Measurements from ENCODE around the gene ADAMTSL1.

The ADAMTSL1 gene

DNA sequence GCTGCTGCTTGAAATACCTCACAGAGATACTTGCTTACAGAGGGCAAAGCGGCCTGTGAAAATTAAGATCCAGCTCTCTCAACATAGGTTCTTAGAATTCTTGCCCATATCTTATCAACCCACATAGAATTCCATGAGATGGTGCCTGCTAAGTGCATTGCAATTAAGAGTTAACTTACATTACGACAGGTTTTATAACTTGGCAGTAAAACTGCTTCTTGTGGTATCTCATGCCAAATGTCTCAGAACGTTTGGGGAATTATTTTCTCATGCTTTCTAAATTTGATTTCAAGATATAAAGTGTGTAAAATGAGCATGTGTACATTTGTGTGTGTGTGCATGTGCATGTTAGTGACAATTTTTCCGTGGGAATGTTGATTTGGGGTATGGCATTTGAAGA is 297.8 kb downstream of the ADAMTSL1 start:
- H3K9ac ChIP-seq, result no peak overlapping the region
- no peak overlapping the region for H3K4me3 ChIP-seq
- peaks cover 4% of the 10 kb centered on the region for H3K9me3 ChIP-seq
- no peaks in the 10 kb centered on the region for H3K27me3 ChIP-seq
- no peak overlapping the region for H3K27ac ChIP-seq
- no peaks in the 10 kb centered on the region for H3K4me1 ChIP-seq
- no peak overlapping the region for H3K4me2 ChIP-seq
- H4K20me1 ChIP-seq, result no peaks in the 10 kb centered on the region
- TF ChIP-seq Cebpa-rat (IDR thresholded peaks at IDR 0.05), result no peak
- no peaks in the 10 kb centered on the region for H3K36me3 ChIP-seq

- H3K27ac ChIP-seq, result no peak overlapping the region
- H4K20me1 ChIP-seq, result no peaks in the 10 kb centered on the region
- no peak overlapping the region for H3K4me3 ChIP-seq
- H3K36me3 ChIP-seq, result no peaks in the 10 kb centered on the region
- H3K4me2 ChIP-seq, result no peak overlapping the region
- H3K9ac ChIP-seq, result no peak overlapping the region
- no peaks in the 10 kb centered on the region for H3K27me3 ChIP-seq
- no peak for TF ChIP-seq Cebpa-rat (IDR thresholded peaks at IDR 0.05)
- no peaks in the 10 kb centered on the region for H3K4me1 ChIP-seq
- peaks cover 15% of the 10 kb centered on the region for H3K9me3 ChIP-seq
Measured at GRCh38 chr9:18775241-18775640, 301.3 kb downstream of the ADAMTSL1 start.

GRCh38 chr9:18775930-18776329 is 302.0 kb downstream of the ADAMTSL1 start:
- Histone ChIP-seq H3K36me3 (no peaks in the 10 kb centered on the region), H3K27me3 (no peaks in the 10 kb centered on the region), H3K9ac (no peak overlapping the region), H3K4me2 (no peak overlapping the region), H3K27ac (no peak overlapping the region), H4K20me1 (no peaks in the 10 kb centered on the region), H3K4me1 (no peaks in the 10 kb centered on the region), H3K4me3 (no peak overlapping the region), H3K9me3 (peaks cover 15% of the 10 kb centered on the region)
- TF ChIP-seq Cebpa-rat (IDR thresholded peaks at IDR 0.05), result no peak

GRCh38 chr9:18776836-18777820 is 303.2 kb downstream of the ADAMTSL1 start:
- Histone ChIP-seq H3K27ac (no peak overlapping the region), H3K4me1 (no peaks in the 10 kb centered on the region), H3K4me2 (no peak overlapping the region), H4K20me1 (no peaks in the 10 kb centered on the region), H3K9ac (no peak overlapping the region), H3K9me3 (peaks cover 15% of the 10 kb centered on the region), H3K36me3 (no peaks in the 10 kb centered on the region), H3K27me3 (no peaks in the 10 kb centered on the region), H3K4me3 (no peak overlapping the region)
- no peak for TF ChIP-seq Cebpa-rat (IDR thresholded peaks at IDR 0.05)

DNA sequence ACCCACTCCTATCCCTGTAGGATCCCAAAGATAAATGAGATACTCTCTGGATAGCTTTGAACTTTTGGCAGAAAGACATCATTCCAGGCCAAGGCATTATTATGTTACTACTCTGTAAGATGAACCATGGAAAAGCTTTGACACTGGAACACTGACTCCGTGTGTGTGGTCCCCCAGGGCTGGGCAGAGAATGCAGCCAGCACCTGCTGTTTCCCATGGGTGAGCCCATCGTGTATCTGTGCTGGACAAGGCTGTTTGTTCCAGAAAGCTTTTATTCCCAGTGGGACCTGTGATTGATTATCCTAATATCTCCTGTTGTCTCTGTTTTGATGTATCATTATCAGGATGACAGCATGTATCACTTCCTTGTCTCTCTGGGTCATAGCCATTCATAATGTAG is 304.2 kb downstream of the ADAMTSL1 start:
- TF ChIP-seq Cebpa-rat (IDR thresholded peaks at IDR 0.05), result no peak
- no peak overlapping the region for H3K27ac ChIP-seq

DNA sequence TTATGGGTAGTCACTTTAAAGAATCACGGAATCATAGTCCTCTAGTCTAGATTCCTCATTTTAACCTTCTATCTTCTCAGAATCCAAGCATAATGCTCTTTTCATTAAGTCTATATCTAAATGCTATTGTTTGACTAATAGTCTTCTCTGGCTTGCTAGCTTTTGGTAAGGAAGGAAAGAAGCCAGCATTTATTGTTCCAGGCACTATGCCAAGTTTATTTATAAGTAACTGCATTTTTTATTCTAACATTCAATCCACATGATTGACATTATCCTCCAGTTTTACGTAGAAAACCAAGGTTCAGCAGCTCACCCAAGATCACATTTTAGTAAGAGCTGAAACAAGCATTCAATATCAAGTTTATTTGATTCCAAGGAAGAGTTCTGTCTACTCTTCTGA is 304.9 kb downstream of the ADAMTSL1 start:
- Histone ChIP-seq H3K4me1 (no peaks in the 10 kb centered on the region), H3K27ac (no peak overlapping the region), H4K20me1 (no peaks in the 10 kb centered on the region), H3K9me3 (peaks cover 15% of the 10 kb centered on the region), H3K36me3 (no peaks in the 10 kb centered on the region), H3K9ac (no peak overlapping the region), H3K4me3 (no peak overlapping the region), H3K27me3 (no peaks in the 10 kb centered on the region), H3K4me2 (no peak overlapping the region)
- TF ChIP-seq Cebpa-rat (IDR thresholded peaks at IDR 0.05), result no peak

More for the DNA sequence above, 304.2 kb downstream of the ADAMTSL1 start:
- Histone ChIP-seq H3K9me3 (peaks cover 15% of the 10 kb centered on the region), H3K36me3 (no peaks in the 10 kb centered on the region), H3K27me3 (no peaks in the 10 kb centered on the region), H4K20me1 (no peaks in the 10 kb centered on the region), H3K4me2 (no peak overlapping the region), H3K4me3 (no peak overlapping the region), H3K9ac (no peak overlapping the region), H3K4me1 (no peaks in the 10 kb centered on the region)

GRCh38 chr9:18783909-18784308 is 310.0 kb downstream of the ADAMTSL1 start:
- H3K27ac ChIP-seq, result no peak overlapping the region
- no peaks in the 10 kb centered on the region for H4K20me1 ChIP-seq
- H3K9ac ChIP-seq, result no peak overlapping the region
- no peaks in the 10 kb centered on the region for H3K36me3 ChIP-seq
- H3K4me2 ChIP-seq, result no peak overlapping the region
- no peaks in the 10 kb centered on the region for H3K27me3 ChIP-seq
- TF ChIP-seq Cebpa-rat (IDR thresholded peaks at IDR 0.05), result no peak
- H3K4me3 ChIP-seq, result no peak overlapping the region
- H3K4me1 ChIP-seq, result no peaks in the 10 kb centered on the region
- H3K9me3 ChIP-seq, result no peaks in the 10 kb centered on the region

GRCh38 chr9:18785604-18786003 is 311.7 kb downstream of the ADAMTSL1 start:
- Histone ChIP-seq H3K9me3 (no peaks in the 10 kb centered on the region), H3K9ac (no peak overlapping the region), H3K27me3 (no peaks in the 10 kb centered on the region), H3K4me3 (no peak overlapping the region), H3K4me2 (no peak overlapping the region), H3K4me1 (no peaks in the 10 kb centered on the region), H3K36me3 (no peaks in the 10 kb centered on the region), H4K20me1 (no peaks in the 10 kb centered on the region), H3K27ac (no peak overlapping the region)
- TF ChIP-seq Cebpa-rat (IDR thresholded peaks at IDR 0.05), result no peak

GRCh38 chr9:18786196-18786595 is 312.2 kb downstream of the ADAMTSL1 start:
- Histone ChIP-seq H3K27me3 (no peaks in the 10 kb centered on the region), H3K4me1 (no peaks in the 10 kb centered on the region), H3K27ac (no peak overlapping the region), H3K9ac (no peak overlapping the region), H3K9me3 (no peaks in the 10 kb centered on the region), H3K36me3 (no peaks in the 10 kb centered on the region), H3K4me2 (no peak overlapping the region), H3K4me3 (no peak overlapping the region), H4K20me1 (no peaks in the 10 kb centered on the region)
- TF ChIP-seq Cebpa-rat (IDR thresholded peaks at IDR 0.05), result no peak

DNA sequence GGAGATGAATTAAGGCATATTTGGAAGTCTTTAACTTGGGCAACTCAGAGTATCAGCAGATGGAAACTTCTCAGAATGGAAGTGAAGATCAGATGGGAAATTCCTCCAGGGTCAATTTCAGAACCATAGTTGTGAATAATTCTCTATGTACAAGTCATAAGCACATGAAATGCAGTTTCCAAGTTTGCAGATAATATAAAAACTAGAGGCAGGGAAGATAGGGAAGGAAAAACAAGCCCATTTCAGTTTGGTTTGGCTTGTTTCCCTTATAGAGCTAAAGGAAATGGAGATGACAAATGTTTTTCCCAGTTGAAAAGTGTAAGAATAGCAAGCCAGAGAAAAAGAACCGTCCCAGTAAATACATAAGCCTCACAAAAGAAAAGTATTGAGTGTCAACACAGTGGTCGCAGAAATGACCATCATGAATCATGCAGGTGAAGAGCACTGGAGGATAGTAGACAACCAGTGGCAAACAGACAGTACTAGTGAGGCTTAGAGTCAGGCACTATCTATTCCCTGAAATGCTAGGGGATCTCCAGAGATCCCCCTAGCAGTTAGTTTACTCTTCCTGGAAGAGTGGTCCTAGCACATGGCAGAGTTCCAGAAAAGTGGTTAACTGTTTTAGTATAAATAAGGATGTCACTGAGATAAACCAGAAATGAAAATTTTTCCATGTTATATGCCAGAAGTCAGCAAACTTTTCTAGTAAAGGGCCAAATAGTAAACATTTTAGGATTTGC is 313.1 kb downstream of the ADAMTSL1 start:
- no peaks in the 10 kb centered on the region for H3K36me3 ChIP-seq

More for the DNA sequence above, 313.1 kb downstream of the ADAMTSL1 start:
- TF ChIP-seq Cebpa-rat (IDR thresholded peaks at IDR 0.05), result no peak
- no peak overlapping the region for H3K4me3 ChIP-seq
- H3K4me1 ChIP-seq, result no peaks in the 10 kb centered on the region
- H3K27me3 ChIP-seq, result no peaks in the 10 kb centered on the region
- H4K20me1 ChIP-seq, result no peaks in the 10 kb centered on the region
- H3K9ac ChIP-seq, result no peak overlapping the region
- H3K4me2 ChIP-seq, result no peak overlapping the region
- no peaks in the 10 kb centered on the region for H3K9me3 ChIP-seq
- H3K27ac ChIP-seq, result no peak overlapping the region

Data from BLaER1 (cell line).